ENCODE results near the gene APBB1. TPM values are rescaled to one million over a fixed set of nuclear protein-coding genes. Genes with fewer than 3 reads are reported as not detected.

The APBB1 gene
- total and polyA plus RNA-seq, 8 donors, result 11.4 to 69.3 (median 16.8) TPM

DNA sequence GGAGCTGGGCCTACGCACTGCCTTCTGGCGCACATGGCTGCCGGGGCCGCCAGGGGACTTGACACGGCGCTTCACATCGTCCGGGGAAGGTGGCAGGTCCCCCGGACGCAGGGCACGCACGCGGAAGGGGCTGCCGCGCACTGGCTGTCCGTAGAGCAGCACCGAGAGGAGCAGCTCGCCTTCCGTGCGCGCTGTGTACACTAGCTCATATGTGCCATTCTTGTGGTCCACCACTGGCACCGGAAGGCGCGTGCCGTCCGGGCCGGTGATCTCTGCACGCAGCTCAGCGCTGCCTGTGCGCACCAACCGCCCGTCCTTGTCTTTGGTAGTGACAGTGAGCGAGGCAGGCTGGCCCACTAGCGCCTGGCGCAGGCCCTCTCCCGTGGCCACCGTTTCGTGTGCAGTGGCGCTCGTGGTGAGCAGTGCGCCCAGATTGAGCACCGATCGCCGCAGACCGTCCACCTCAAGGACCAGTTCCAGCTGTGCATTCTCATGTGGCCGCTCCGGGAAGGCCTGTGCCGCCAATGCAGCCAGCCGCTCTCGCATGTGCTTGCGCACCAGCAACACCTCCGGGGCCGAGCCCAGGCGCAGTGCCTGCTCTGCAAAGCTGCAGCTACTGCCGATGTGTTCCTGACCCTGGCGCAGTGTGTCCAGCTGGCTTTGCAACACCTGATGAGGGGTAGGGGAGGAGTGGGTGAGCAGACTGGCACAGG lies 37.6 kb upstream of the APBB1 start:
- Histone ChIP-seq H3K4me3 (no peak overlapping the region), H3K27ac (no peak overlapping the region), H3K36me3 (peaks cover 0 to 26% (median 5%) of the 10 kb centered on the region in 3 donors), H3K4me1 (no peaks in the 10 kb centered on the region), H3K27me3 (no peaks in the 10 kb centered on the region), H3K9me3 (no peaks in the 10 kb centered on the region)
- FAIRE-seq (no peak), DNase-seq (peak in 1 of 6 donors; percentile 62), ATAC-seq (no peak)
- intact Hi-C loops (cut with DNase I), result no loop called here
- TF ChIP-seq, protein P1, sequence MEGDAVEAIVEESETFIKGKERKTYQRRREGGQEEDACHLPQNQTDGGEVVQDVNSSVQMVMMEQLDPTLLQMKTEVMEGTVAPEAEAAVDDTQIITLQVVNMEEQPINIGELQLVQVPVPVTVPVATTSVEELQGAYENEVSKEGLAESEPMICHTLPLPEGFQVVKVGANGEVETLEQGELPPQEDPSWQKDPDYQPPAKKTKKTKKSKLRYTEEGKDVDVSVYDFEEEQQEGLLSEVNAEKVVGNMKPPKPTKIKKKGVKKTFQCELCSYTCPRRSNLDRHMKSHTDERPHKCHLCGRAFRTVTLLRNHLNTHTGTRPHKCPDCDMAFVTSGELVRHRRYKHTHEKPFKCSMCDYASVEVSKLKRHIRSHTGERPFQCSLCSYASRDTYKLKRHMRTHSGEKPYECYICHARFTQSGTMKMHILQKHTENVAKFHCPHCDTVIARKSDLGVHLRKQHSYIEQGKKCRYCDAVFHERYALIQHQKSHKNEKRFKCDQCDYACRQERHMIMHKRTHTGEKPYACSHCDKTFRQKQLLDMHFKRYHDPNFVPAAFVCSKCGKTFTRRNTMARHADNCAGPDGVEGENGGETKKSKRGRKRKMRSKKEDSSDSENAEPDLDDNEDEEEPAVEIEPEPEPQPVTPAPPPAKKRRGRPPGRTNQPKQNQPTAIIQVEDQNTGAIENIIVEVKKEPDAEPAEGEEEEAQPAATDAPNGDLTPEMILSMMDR (IDR thresholded peaks at IDR 0.05), result no peak
- 95 to 97% methylated on average over 56 of the region's 56 CpGs for WGBS, 2 donors

DNA sequence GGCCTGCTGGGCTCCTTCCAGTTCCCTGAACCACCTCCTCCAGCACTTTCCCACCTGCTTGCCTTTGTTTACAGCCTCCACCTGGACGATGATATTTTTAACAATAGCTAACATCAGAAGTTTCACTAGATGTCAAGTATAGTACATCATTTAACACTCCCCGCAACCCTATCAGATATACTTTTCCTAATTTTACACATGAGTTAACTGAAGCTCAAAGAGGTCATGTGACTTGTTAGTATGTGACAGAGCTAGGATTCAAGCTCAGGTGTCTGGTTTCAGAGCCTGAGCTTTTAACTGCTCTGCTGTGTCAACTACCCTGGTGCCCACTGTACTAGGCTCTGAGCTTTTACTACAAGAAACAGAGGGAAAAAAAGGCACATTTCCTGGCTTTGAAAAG lies 36.2 kb upstream of the APBB1 start:
- Histone ChIP-seq H3K36me3 (peaks cover 0 to 32% (median 9%) of the 10 kb centered on the region in 3 donors), H3K27ac (no peak overlapping the region), H3K4me1 (no peaks in the 10 kb centered on the region), H3K9me3 (no peaks in the 10 kb centered on the region), H3K27me3 (no peaks in the 10 kb centered on the region), H3K4me3 (no peak overlapping the region)
- intact Hi-C loops (cut with DNase I), result no loop called here
- TF ChIP-seq, protein P1 (IDR thresholded peaks at IDR 0.05), result no peak
- FAIRE-seq (no peak), ATAC-seq (peak in 1 of 4 donors; percentile 22), DNase-seq (no peak)
- WGBS, 2 donors, result 48 to 64% methylated on average over 2 of the region's 2 CpGs

DNA sequence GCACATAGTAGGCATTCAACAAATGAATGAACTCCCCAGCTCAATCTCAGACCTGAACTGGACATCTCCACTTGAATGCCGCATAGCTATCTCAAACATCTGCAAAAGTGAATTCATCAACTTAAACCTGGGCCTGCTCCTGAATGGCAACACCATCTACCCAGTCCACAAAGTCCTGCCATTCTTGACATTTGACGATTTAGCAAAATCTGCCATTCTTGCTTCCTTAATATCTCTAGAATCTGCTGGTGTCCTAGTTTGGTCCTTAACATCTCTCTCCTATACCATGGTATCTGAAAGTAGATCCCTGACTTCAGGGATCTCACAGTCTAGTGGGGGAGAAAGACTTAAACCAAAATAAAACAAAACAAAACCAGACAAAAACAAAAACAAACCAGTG lies 34.3 kb upstream of the APBB1 start:
- FAIRE-seq (no peak), DNase-seq (no peak), ATAC-seq (no peak)
- Histone ChIP-seq H3K9me3 (no peaks in the 10 kb centered on the region), H3K4me3 (no peak overlapping the region), H3K27ac (no peak overlapping the region), H3K27me3 (no peaks in the 10 kb centered on the region), H3K36me3 (peaks cover 0 to 36% (median 9%) of the 10 kb centered on the region in 3 donors), H3K4me1 (no peaks in the 10 kb centered on the region)
- intact Hi-C loops (cut with DNase I), result no loop called here
- WGBS, 2 donors, result 85 to 86% methylated on average over 2 of the region's 2 CpGs
- TF ChIP-seq, protein P1 (IDR thresholded peaks at IDR 0.05), result no peak

DNA sequence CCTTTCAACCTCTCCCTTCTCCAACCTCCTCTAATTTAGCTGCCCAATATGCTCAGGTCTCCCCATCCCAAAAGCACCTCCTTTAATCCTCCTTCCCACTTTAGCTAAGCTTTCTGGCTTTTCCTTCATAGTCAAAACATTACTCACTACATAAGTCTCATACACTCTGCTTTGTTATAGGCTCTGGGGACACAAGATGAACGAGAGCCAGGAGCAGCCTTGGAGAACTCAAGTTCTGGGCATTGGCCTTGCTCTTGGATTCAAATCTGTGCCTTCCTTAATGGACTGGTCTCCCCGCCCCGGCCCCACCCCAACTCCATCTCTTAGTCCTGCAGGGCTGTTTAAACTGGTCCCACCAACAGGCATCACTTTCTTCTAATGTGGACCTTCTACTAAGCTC lies 33.3 kb upstream of the APBB1 start:
- TF ChIP-seq, protein P1 (IDR thresholded peaks at IDR 0.05), result no peak
- Histone ChIP-seq H3K9me3 (no peaks in the 10 kb centered on the region), H3K36me3 (peaks cover 0 to 34% (median 9%) of the 10 kb centered on the region in 3 donors), H3K27ac (no peak overlapping the region), H3K27me3 (no peaks in the 10 kb centered on the region), H3K4me1 (no peaks in the 10 kb centered on the region), H3K4me3 (no peak overlapping the region)
- no peak for ATAC-seq
- no peak for DNase-seq
- intact Hi-C loops (cut with DNase I), result no loop called here
- no peak for FAIRE-seq
- WGBS, 2 donors, result 78 to 84% methylated on average over 3 of the region's 3 CpGs

DNA sequence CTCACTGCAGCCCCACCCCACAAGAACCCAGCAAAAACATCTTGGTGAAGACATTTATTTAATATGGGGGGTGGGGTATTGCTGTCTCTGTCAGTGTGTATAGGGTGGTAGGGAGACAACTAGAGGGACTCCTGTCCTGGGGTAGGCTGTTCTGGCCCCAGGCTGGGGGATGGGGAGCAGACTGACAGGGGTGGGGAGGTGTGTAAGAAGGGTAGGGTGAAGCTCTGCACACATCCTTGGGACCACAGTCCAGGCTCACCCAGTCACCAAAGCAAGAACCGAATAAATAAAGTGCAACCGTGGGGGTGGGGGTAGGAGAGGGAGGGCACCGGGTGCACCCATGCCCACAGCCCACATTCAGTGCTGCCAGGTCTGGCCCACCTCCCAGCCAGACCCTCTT lies 29.7 kb upstream of the APBB1 start:
- no peak for FAIRE-seq
- 64 to 78% methylated on average over 3 of the region's 3 CpGs for WGBS, 2 donors
- intact Hi-C loops (cut with DNase I), result loop anchor here in 1 of 3 donors (10.0 kb wide), 1 partner anchor 74 kb away; no protein-coding TSS in a partner anchor

More for the DNA sequence above, 29.7 kb upstream of the APBB1 start:
- no peak for DNase-seq
- H3K4me3 ChIP-seq, result no peak overlapping the region
- H3K27ac ChIP-seq, result no peak overlapping the region
- TF ChIP-seq, protein P1 (IDR thresholded peaks at IDR 0.05), result no peak
- no peaks in the 10 kb centered on the region for H3K4me1 ChIP-seq
- no peaks in the 10 kb centered on the region for H3K9me3 ChIP-seq
- no peaks in the 10 kb centered on the region for H3K27me3 ChIP-seq
- no peak for ATAC-seq
- peaks cover 0 to 10% (median 4%) of the 10 kb centered on the region in 3 donors for H3K36me3 ChIP-seq
